Sigmoid colon (tissue), 7 donors: ENCODE measurements around the gene VPS39. TPM values are rescaled to one million over a fixed set of nuclear protein-coding genes. Genes with fewer than 3 reads are reported as not detected.

Experiments
- DNase-seq: peaks from one replicate; pipeline ENCODE4 v3.0.0-alpha.2; 2019
- H3K27ac ChIP-seq, 4 donors: fragments of 200-600 bp; sonication (generic); one replicate each; pipeline ENCODE4 v1.5.1; 2016 to 2019; ENCODE audit warnings: mild to moderate bottlenecking in 1 of 4
- H3K27me3 ChIP-seq, 3 donors: fragments of 200-600 bp; sonication (generic); one replicate each; pipeline ENCODE4 v1.5.1; 2019; ENCODE audit warnings: mild to moderate bottlenecking in 1 of 3
- H3K36me3 ChIP-seq, 4 donors: fragments of 200-600 bp; sonication (generic); one replicate each; pipeline ENCODE4 v1.5.1; 2016 to 2019
- H3K4me1 ChIP-seq, 4 donors: fragments of 200-600 bp; sonication (generic); one replicate each; pipeline ENCODE4 v1.5.1; 2017 to 2019
- H3K4me3 ChIP-seq, 4 donors: fragments of 200-600 bp; sonication (generic); one replicate each; pipeline ENCODE4 v1.5.1; 2017 to 2019; ENCODE audit warnings: mild to moderate bottlenecking in 2 of 4, moderate library complexity in 1 of 4
- H3K9me3 ChIP-seq, 4 donors: fragments of 200-600 bp in 3 of 4; sonication (generic) in 3 of 4; one replicate each; pipeline versions ENCODE4 v1.5.1 to v1.6.1; 2013 to 2019
- CTCF ChIP-seq, 4 experiments: fragments of 450-650 bp in 3 of 4; fragments of 200-600 bp in 1 of 4; IDR thresholded peaks; one replicate each; pipeline ENCODE4 v1.5.1; 2016 to 2019; ENCODE audit warnings: antibody characterized with exemption in 4 of 4, mild to moderate bottlenecking in 3 of 4, moderate library complexity in 2 of 4
- EP300 ChIP-seq, 4 donors: sonication (generic); formaldehyde crosslinking; IDR thresholded peaks; one replicate each; pipeline ENCODE4 v1.6.1; 2017; ENCODE audit warnings: antibody characterized with exemption in 4 of 4
- POLR2A ChIP-seq, 2 donors: fragments of 450-650 bp; IDR thresholded peaks; one replicate each; pipeline ENCODE4 v1.6.1; 2016; ENCODE audit warnings: antibody characterized with exemption in 2 of 2, mild to moderate bottlenecking in 2 of 2, moderate library complexity in 2 of 2
- POLR2AphosphoS5 ChIP-seq, 4 donors: sonication (generic); formaldehyde crosslinking; IDR thresholded peaks; one replicate each; pipeline ENCODE4 v1.6.1; 2017; ENCODE audit warnings: antibody characterized with exemption in 4 of 4
- WGBS, 2 donors: extraction: QIAGEN DNeasy Blood & Tissue Kit; methylation state at CpG; one replicate each; pipeline ENCODE4 v1.1.7; 2013; 5-methylcytosine and 5-hydroxymethylcytosine counted together
- intact Hi-C: fragments of 100-400 bp; cut with DNase I; formaldehyde crosslinking; loops from one replicate; pipeline ENCODE4 v1.15.1; 2023
- polyA plus RNA-seq, 3 donors: library from polyadenylated mRNA; stranded (reverse); fragments of 200-250 nt; gene quantifications; one replicate each; pipeline ENCODE4 v1.2.3, GENCODE V29; 2013
- total RNA-seq, 4 donors: library from RNA; depleted of rRNA; stranded (reverse); fragments of >200 nt; gene quantifications; one replicate each; pipeline ENCODE4 v1.1.0, GENCODE V29; 2016
- donor health status: healthy with polysubstance abuse.
- donor health status: Bipolar disorder and iron deficiency.
- donor health status: healthy.

The VPS39 gene
- total and polyA plus RNA-seq, 7 donors: 16.2 to 186 (median 70.3) TPM

GRCh38 chr15:42171122-42171521 is 37.0 kb downstream of the VPS39 start:
- no peak overlapping the region for H3K4me3 ChIP-seq
- peaks cover 42 to 99% (median 71%) of the 10 kb centered on the region in 4 donors for H3K36me3 ChIP-seq
- TF ChIP-seq EP300 (IDR thresholded peaks at IDR 0.05): no peak
- TF ChIP-seq POLR2AphosphoS5 (IDR thresholded peaks at IDR 0.05): no peak
- no peak for TF ChIP-seq CTCF (IDR thresholded peaks at IDR 0.05)
- no peak for TF ChIP-seq POLR2A (IDR thresholded peaks at IDR 0.05)
- H3K4me1 ChIP-seq: no peaks in the 10 kb centered on the region
- 42 to 44% methylated on average over 1 of the region's 1 CpG for WGBS, 2 donors
- H3K27me3 ChIP-seq: no peaks in the 10 kb centered on the region
- intact Hi-C loops: no loop called here
- H3K9me3 ChIP-seq: no peaks in the 10 kb centered on the region
- no peak overlapping the region for H3K27ac ChIP-seq
- DNase-seq: no peak

DNA sequence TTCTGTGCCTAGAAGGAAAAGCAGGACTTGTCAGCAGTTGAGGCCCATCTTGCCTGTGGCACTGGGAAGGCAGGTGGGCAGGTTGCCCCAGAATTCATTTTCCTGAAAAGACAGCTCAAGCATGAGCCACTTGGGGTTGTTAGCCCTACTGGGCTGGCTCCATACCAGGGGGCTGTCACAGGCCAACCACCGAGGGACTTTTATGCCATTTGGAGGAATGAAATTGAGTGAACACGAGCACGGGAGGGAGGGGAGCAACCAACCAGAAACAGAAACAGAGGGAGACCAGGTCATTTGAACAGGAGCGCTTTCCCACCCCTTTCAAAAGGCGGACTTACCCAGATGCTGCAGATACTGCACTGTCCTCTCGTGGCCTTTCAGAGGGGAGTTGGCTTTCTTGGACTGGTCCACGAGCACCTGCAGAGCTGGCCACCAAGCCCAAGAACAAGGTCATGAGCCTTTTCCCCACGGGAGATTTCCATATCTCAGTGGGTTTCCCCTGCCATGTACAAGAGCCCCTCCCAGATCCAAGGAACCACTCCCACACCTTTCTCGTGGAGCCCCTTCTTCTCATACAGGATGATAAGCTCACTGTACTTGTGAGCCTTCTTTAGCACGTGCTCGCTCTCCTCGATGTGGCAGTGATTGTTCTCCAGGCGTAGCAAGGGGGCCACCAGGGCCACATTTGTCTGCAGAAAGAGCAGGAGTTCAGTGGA is 41.7 kb downstream of the VPS39 start:
- no peak overlapping the region for H3K4me3 ChIP-seq
- no peak for DNase-seq
- no peaks in the 10 kb centered on the region for H3K4me1 ChIP-seq
- intact Hi-C loops: no loop called here
- H3K27ac ChIP-seq: no peak overlapping the region
- peaks cover 61 to 99% (median 76%) of the 10 kb centered on the region in 4 donors for H3K36me3 ChIP-seq
- WGBS, 2 donors: 96 to 97% methylated on average over 13 of the region's 13 CpGs
- no peak for TF ChIP-seq POLR2AphosphoS5 (IDR thresholded peaks at IDR 0.05)
- TF ChIP-seq EP300 (IDR thresholded peaks at IDR 0.05): no peak
- TF ChIP-seq CTCF (IDR thresholded peaks at IDR 0.05): no peak
- no peak for TF ChIP-seq POLR2A (IDR thresholded peaks at IDR 0.05)
- no peaks in the 10 kb centered on the region for H3K9me3 ChIP-seq
- no peaks in the 10 kb centered on the region for H3K27me3 ChIP-seq

- Histone ChIP-seq H3K4me3 (no peak overlapping the region), H3K36me3 (peaks cover 66 to 100% (median 83%) of the 10 kb centered on the region in 4 donors), H3K27ac (no peak overlapping the region), H3K27me3 (no peaks in the 10 kb centered on the region), H3K9me3 (no peaks in the 10 kb centered on the region), H3K4me1 (no peaks in the 10 kb centered on the region)
- WGBS, 2 donors: 92% methylated on average over 6 of the region's 6 CpGs
- intact Hi-C loops: no loop called here
- TF ChIP-seq POLR2A (IDR thresholded peaks at IDR 0.05): no peak
- no peak for TF ChIP-seq CTCF (IDR thresholded peaks at IDR 0.05)
- no peak for TF ChIP-seq POLR2AphosphoS5 (IDR thresholded peaks at IDR 0.05)
- no peak for TF ChIP-seq EP300 (IDR thresholded peaks at IDR 0.05)
- no peak for DNase-seq
Measured at GRCh38 chr15:42165106-42165505, 43.0 kb downstream of the VPS39 start.

GRCh38 chr15:42163947-42164550 is 44.1 kb downstream of the VPS39 start:
- intact Hi-C loops: no loop called here
- H3K9me3 ChIP-seq: no peaks in the 10 kb centered on the region

GRCh38 chr15:42163291-42163690 is 44.8 kb downstream of the VPS39 start:
- intact Hi-C loops: no loop called here
- no peak for TF ChIP-seq CTCF (IDR thresholded peaks at IDR 0.05)
- TF ChIP-seq POLR2AphosphoS5 (IDR thresholded peaks at IDR 0.05): no peak
- TF ChIP-seq EP300 (IDR thresholded peaks at IDR 0.05): no peak
- no peak for TF ChIP-seq POLR2A (IDR thresholded peaks at IDR 0.05)
- H3K36me3 ChIP-seq: peaks cover 69 to 97% (median 91%) of the 10 kb centered on the region in 4 donors

More at GRCh38 chr15:42163947-42164550, 44.1 kb downstream of the VPS39 start:
- H3K4me3 ChIP-seq: no peak overlapping the region
- H3K36me3 ChIP-seq: peaks cover 69 to 100% (median 94%) of the 10 kb centered on the region in 4 donors
- no peak for DNase-seq
- 87 to 88% methylated on average over 4 of the region's 4 CpGs for WGBS, 2 donors
- H3K27me3 ChIP-seq: no peaks in the 10 kb centered on the region
- no peaks in the 10 kb centered on the region for H3K4me1 ChIP-seq
- no peak overlapping the region for H3K27ac ChIP-seq
- TF ChIP-seq POLR2AphosphoS5 (IDR thresholded peaks at IDR 0.05) (no peak), POLR2A (IDR thresholded peaks at IDR 0.05) (no peak), EP300 (IDR thresholded peaks at IDR 0.05) (no peak)

More at GRCh38 chr15:42163291-42163690, 44.8 kb downstream of the VPS39 start:
- no peaks in the 10 kb centered on the region for H3K9me3 ChIP-seq
- no peaks in the 10 kb centered on the region for H3K4me1 ChIP-seq
- H3K27ac ChIP-seq: no peak overlapping the region
- WGBS, 2 donors: 95 to 97% methylated on average over 9 of the region's 9 CpGs
- H3K27me3 ChIP-seq: no peaks in the 10 kb centered on the region
- no peak overlapping the region for H3K4me3 ChIP-seq
- DNase-seq: no peak
